Ishikawa (cell line): ENCODE data around the gene SLC8A1.

Experiments used
- CEBPB ChIP-seq: IDR thresholded peaks from 2 replicates; pipeline ENCODE4 v1.6.1; 2012
- CREB1 ChIP-seq: IDR thresholded peaks from 2 replicates; pipeline ENCODE4 v1.6.1; 2012; ENCODE audit warnings: low read depth
- EGR1 ChIP-seq: IDR thresholded peaks from 2 replicates; pipeline ENCODE4 v1.6.1; 2012
- EP300 ChIP-seq: IDR thresholded peaks from 2 replicates; pipeline ENCODE4 v1.6.1; 2012; ENCODE audit warnings: borderline replicate concordance
- FOXM1 ChIP-seq: IDR thresholded peaks from 2 replicates; pipeline ENCODE4 v1.6.1; 2012; ENCODE audit warnings: low read depth, borderline replicate concordance
- RAD21 ChIP-seq: IDR thresholded peaks from 2 replicates; pipeline ENCODE4 v1.6.1; 2012; ENCODE audit warnings: low read depth
- TAF1 ChIP-seq: IDR thresholded peaks from 2 replicates; pipeline ENCODE4 v1.6.1; 2012; ENCODE audit warnings: low read depth, mild to moderate bottlenecking
- YY1 ChIP-seq: IDR thresholded peaks from 2 replicates; pipeline ENCODE4 v1.6.1; 2012; ENCODE audit warnings: low read depth
- ZBTB7A ChIP-seq: IDR thresholded peaks from 2 replicates; pipeline ENCODE4 v1.6.1; 2012; ENCODE audit warnings: low read depth
- TF ChIP-seq, protein P1 (sequence below): IDR thresholded peaks from 2 replicates; pipeline ENCODE4 v1.6.1; 2012; ENCODE audit warnings: low read depth, mild to moderate bottlenecking
- TF ChIP-seq, protein P2 (sequence below): IDR thresholded peaks from 2 replicates; pipeline ENCODE4 v1.6.1; 2012
- TF ChIP-seq, protein P3 (sequence below): IDR thresholded peaks from 2 replicates; pipeline ENCODE4 v1.6.1; 2012

DNA sequence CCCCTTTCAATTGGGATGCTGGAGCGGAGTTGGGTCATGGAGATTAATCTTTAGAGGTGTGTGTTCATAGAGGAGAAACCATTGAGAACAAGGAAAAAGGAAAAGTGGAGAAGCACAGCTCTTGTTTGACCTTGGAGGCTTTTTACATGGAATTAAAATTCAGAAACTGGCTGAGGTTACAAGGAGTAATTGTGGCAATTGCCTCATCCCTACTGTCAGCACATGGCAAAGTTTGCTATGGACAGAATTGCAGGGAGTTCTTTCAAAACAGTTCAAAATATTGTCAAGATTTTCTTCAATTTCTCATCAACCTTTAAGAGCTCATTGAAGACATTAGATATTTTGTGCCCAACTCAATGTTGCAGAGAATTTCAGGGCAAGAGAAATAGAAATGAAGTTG is 232.7 kb downstream of the SLC8A1 start:
- no peak for TF ChIP-seq EGR1
- TF ChIP-seq ZBTB7A, result no peak
- no peak for TF ChIP-seq CREB1
- TF ChIP-seq, protein P1, sequence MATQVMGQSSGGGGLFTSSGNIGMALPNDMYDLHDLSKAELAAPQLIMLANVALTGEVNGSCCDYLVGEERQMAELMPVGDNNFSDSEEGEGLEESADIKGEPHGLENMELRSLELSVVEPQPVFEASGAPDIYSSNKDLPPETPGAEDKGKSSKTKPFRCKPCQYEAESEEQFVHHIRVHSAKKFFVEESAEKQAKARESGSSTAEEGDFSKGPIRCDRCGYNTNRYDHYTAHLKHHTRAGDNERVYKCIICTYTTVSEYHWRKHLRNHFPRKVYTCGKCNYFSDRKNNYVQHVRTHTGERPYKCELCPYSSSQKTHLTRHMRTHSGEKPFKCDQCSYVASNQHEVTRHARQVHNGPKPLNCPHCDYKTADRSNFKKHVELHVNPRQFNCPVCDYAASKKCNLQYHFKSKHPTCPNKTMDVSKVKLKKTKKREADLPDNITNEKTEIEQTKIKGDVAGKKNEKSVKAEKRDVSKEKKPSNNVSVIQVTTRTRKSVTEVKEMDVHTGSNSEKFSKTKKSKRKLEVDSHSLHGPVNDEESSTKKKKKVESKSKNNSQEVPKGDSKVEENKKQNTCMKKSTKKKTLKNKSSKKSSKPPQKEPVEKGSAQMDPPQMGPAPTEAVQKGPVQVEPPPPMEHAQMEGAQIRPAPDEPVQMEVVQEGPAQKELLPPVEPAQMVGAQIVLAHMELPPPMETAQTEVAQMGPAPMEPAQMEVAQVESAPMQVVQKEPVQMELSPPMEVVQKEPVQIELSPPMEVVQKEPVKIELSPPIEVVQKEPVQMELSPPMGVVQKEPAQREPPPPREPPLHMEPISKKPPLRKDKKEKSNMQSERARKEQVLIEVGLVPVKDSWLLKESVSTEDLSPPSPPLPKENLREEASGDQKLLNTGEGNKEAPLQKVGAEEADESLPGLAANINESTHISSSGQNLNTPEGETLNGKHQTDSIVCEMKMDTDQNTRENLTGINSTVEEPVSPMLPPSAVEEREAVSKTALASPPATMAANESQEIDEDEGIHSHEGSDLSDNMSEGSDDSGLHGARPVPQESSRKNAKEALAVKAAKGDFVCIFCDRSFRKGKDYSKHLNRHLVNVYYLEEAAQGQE, result no peak
- TF ChIP-seq YY1, result no peak
- TF ChIP-seq EP300, result no peak
- TF ChIP-seq, protein P2, sequence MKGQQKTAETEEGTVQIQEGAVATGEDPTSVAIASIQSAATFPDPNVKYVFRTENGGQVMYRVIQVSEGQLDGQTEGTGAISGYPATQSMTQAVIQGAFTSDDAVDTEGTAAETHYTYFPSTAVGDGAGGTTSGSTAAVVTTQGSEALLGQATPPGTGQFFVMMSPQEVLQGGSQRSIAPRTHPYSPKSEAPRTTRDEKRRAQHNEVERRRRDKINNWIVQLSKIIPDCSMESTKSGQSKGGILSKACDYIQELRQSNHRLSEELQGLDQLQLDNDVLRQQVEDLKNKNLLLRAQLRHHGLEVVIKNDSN, result no peak
- no peak for TF ChIP-seq RAD21
- TF ChIP-seq TAF1, result no peak
- no peak for TF ChIP-seq CEBPB
- no peak for TF ChIP-seq FOXM1
- TF ChIP-seq, protein P3, sequence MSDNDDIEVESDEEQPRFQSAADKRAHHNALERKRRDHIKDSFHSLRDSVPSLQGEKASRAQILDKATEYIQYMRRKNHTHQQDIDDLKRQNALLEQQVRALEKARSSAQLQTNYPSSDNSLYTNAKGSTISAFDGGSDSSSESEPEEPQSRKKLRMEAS, result no peak
